Stimulated activated CD4-positive, alpha-beta T cell treated with anti-CD3 and anti-CD28 coated beads, TNF-alpha, amount 100 ng/mL, for 1 hour (primary cell): ENCODE measurements around the gene CDK9.
"Not testable (repeated sequence)": the region's sequence is repeated elsewhere in the genome, so short reads cannot be mapped to it uniquely, and the experiment has no call there.

Source experiments
- DNase-seq, 3 donors: peaks; one replicate each; pipeline ENCODE4 v3.0.0-alpha.2; 2020; ENCODE audit warnings: low read depth in 3 of 3, low spot score in 1 of 3

The CDK9 gene

DNA sequence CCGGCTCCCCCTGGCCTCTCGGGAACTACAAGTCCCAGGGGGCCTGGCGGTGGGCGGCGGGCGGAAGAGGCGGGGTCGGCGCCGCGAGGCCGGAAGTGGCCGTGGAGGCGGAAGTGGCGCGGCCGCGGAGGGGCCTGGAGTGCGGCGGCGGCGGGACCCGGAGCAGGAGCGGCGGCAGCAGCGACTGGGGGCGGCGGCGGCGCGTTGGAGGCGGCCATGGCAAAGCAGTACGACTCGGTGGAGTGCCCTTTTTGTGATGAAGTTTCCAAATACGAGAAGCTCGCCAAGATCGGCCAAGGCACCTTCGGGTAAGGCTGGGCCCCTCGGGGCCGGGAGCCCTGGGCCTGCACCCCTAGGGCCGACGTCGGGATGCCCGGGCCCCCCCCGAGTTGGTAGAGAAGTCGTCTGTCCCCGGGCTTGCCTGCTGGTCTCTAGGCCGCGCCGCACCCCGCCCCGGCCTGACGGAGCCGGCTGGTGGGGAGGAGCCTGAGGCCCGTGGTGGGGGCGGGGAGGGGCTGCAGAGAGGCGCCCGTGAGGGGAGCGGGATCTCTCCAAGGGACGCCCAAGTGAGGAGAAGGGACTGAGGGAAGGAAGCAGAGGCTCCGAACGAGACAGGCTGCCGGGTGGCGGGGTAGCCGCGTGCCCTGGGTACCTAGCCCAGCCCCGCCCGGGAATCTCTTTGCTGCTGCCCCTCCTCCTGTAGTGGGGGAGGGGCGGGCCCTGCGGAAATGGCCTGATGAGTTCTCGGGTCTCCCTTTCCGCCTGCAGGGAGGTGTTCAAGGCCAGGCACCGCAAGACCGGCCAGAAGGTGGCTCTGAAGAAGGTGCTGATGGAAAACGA is at the start of gene CDK9:
TSS of gene CDK9 (plus strand) at position 102 of the 840 bp plus-strand sequence. CDS start at position 217, 115 bp downstream.
- DNase-seq, result peak; percentile 83 to 91 (median 83)

GRCh38 chr9:127738666-127739065 is 47.2 kb upstream of the CDK9 start:
- DNase-seq, result no peak

GRCh38 chr9:127739614-127740330 is 46.1 kb upstream of the CDK9 start:
- DNase-seq, result no peak

- DNase-seq, result no peak
These were observed 43.9 kb upstream of the CDK9 start for GRCh38 chr9:127741831-127742434.

GRCh38 chr9:127742435-127743088 is 43.3 kb upstream of the CDK9 start:
- DNase-seq, result no peak

DNA sequence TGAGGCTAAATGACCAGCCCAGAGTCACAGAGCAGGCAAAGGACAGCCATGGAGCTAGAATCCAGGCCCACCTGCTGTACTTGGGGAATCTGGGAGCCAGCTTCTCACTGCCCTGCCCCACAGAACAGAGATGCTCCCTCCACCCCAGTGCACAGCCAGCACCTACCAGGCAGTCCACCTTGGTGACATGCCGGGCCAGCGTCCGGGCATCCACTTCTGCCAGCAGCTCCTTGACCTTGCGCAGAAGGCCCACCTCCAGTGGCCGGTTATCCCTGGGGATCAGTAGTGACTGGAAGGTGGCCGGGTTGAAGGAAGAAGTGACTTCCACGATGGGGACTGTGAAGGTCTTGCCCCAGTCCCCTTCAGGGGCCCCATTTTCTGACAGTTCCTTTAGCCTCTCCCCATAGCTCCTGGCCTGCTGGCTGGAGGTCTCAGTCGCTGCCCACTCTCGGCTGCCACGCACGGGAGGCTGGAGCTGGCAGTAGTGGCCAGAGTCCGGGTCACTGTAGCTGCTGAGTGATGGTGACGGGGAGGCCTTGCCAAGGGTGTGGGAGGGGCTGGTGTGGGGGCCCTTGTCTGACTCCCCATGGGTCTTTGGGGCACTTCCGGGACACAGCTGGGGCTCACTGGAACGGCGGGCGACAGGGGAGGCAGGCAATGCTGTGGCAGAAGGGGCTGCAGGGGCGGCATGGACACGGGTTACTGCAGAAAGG is 41.3 kb upstream of the CDK9 start:
- DNase-seq, result no peak

- DNase-seq, result no peak
These were observed 38.8 kb upstream of the CDK9 start for GRCh38 chr9:127746959-127747569.

GRCh38 chr9:127749090-127749787 is 36.6 kb upstream of the CDK9 start:
- DNase-seq, result no peak

DNA sequence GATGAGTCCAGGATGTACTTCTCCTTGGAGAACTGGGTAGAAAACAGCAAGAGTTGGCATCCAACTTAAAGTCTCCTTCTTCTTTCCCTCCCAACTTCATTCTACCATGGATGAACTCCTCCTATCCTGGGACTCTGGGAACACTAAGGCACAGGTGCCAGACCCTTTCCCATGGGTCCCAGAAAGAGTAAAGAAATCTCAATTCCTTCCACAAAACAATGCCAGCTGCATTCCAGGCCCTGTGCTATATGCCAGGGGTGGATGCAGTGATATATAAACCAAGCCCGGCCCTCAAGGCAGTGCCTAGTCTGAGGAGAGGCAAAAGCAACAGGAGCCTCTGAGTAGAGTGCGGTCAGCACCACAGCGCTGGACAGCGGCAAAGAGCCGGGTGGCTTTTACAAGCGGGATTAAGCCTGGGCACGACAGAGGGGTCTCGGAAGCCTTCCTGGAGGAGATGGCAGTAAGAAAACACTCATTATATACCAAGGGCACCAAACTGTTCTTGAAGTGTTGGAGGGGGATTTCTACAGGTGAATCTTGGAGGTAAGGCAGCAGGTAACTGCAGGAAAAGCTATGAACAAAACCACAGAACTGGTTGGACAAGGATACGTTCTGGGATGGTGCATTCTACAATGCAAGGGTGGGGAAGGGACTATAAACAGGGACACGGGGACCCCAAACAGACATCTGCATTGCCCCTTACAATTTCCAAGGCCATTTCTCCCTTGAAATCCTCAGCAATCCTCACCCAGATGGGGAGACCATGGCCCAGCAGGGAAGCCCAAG is 34.4 kb upstream of the CDK9 start:
- DNase-seq, result no peak

DNA sequence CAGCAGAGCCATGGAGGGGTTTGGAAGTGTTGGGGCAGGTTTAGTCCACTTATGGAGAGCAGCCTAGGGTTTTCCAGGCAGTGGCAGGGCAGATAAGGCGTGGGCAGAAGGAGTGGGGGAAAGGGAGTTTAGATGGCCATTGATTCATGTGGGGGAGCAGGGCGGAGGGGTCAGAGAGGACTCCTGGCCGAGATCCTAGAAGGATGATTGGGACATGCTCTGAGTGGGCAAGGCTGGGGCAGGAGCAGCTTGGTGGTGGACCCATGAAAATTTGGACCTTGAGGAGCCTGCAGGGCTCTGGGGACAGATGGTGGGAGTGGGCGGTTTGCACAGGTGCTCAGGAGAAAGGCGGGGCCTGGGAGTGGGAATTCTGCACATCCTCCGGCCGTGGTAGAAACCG is 32.7 kb upstream of the CDK9 start:
- no peak for DNase-seq

GRCh38 chr9:127753622-127754021 is 32.2 kb upstream of the CDK9 start:
- DNase-seq, result no peak

- no peak for DNase-seq
These were observed 31.5 kb upstream of the CDK9 start for GRCh38 chr9:127754099-127755060.

- DNase-seq, result no peak
These were observed 30.5 kb upstream of the CDK9 start for GRCh38 chr9:127755061-127756060.

GRCh38 chr9:127756233-127756632 is 29.6 kb upstream of the CDK9 start:
- no peak for DNase-seq

DNA sequence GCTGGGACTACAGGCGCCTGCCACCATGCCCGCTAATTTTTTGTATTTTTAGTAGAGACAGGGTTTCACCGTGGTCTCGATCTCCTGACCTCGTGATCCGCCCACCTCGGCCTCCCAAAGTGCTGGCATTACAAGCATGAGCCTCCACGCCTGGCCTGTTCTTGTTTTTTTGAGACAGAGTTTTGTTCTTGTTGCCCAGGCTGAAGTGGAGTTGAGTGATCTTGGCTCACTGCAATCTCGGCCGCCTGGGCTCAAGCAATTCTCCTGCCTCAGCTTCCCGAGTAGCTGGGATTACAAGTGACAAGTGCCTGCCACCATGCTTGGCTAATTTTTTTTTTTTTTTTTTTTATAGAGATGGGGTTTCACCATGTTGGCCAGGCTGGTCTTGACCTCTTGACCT is 29.1 kb upstream of the CDK9 start:
- DNase-seq, result not testable (repeated sequence)

DNA sequence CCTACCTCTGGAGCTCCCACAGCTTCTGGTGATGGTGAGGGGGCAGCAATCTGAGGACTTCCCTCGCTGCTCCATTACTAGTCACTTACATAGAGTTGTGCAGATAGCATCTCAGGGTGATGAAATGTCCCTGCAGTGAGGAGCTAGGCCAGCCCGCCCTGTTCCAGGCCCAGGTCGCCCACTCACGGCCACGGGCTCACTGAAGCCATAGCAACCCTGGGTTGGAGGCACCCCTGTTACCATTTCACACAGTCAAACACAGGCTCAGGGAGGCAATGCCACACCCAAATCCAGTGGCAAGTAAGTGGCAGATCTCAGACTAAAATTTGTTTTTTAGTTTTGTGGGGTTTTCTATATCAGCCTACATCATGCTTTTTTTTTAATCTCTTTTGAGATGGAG is 27.0 kb upstream of the CDK9 start:
- DNase-seq, result no peak

DNA sequence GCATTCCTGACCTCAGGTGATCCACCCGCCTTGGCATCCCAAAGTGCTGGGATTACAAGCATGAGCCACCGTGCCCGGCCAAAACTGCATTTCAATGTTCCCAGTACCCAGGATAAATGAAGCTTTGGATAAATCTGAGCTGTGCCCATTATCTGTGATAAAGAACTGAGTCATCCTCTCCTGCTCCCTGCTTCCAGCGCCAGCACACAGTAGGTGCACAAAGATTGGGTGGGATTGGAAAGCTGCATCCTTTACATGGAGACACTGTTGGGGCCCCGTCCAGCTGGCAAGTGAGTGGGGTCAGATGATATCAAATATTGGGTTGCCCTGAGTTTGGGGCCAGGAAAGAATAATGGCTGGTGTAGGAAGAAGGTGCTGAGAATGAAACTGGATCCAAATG is 24.8 kb upstream of the CDK9 start:
- DNase-seq, result no peak
